ENCODE measurements around the gene MNT. TPM values are rescaled to one million over a fixed set of nuclear protein-coding genes. Genes with fewer than 3 reads are reported as not detected.

MNT gene
- total and polyA plus RNA-seq, 4 donors = 1.7 to 5.0 (median 2.6) TPM

DNA sequence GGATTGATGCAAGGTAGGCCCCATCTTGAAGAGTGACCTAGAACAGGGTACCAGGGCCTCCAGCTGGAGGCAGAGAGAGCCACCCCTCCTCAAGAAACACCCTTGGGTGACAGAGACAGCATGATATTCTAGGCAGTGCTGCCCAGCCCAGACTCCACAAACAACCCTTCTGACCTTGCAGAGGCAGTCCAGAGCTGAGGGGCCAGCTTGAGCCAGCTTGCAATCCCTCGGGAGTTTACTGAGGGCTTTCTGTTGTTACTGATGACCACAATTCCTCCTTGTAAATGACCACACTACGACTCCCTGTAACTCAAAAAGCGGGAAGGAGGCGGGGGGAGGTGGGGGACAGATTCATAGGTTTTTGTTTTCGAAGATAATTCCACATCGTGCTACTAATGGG is 18.6 kb upstream of the MNT start:
- no peak overlapping the region for H3K27ac ChIP-seq (ENCODE audit: low read depth in 1 of 2, low read length in 2 of 2)
- H3K27me3 ChIP-seq (ENCODE audit: control insufficient read depth in 4 of 4, insufficient read depth in 4 of 4, low read length in 3 of 4) = no peaks in the 10 kb centered on the region
- H3K9ac ChIP-seq (ENCODE audit: low read depth in 1 of 2, low read length in 2 of 2) = no peak overlapping the region
- 94% methylated on average over 6 of the region's 6 CpGs for WGBS
- peaks cover 7 to 13% (median 11%) of the 10 kb centered on the region in 4 donors for H3K36me3 ChIP-seq (ENCODE audit: control insufficient read depth in 4 of 4, insufficient read depth in 3 of 4, low read depth in 1 of 4, low read length in 3 of 4)
- no peak overlapping the region for H3K4me3 ChIP-seq (ENCODE audit: low read depth in 1 of 3, low read length in 3 of 3)
- no peaks in the 10 kb centered on the region for H3K9me3 ChIP-seq (ENCODE audit: control insufficient read depth in 4 of 4, low read length in 3 of 4)
- H3K4me1 ChIP-seq (ENCODE audit: control insufficient read depth in 4 of 4, insufficient read depth in 4 of 4, low read length in 3 of 4) = peaks cover 0 to 3% (median under 1%) of the 10 kb centered on the region in 4 donors
- DNase-seq (ENCODE audit: low spot score) = no peak
- TF ChIP-seq, protein P1, sequence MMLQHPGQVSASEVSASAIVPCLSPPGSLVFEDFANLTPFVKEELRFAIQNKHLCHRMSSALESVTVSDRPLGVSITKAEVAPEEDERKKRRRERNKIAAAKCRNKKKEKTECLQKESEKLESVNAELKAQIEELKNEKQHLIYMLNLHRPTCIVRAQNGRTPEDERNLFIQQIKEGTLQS (IDR thresholded peaks at IDR 0.05) = no peak
- TF ChIP-seq TAF1 (conservative IDR thresholded peaks at IDR 0.05) (no peak), HNF4G (IDR thresholded peaks at IDR 0.05) (no peak), NR2F2 (IDR thresholded peaks at IDR 0.05) (no peak), RAD21 (IDR thresholded peaks at IDR 0.05) (no peak), YY1 (IDR thresholded peaks at IDR 0.05) (no peak), JUND (IDR thresholded peaks at IDR 0.05) (no peak), HNF4A (conservative IDR thresholded peaks at IDR 0.05) (no peak), FOXA1 (IDR thresholded peaks at IDR 0.05) (no peak), SP1 (IDR thresholded peaks at IDR 0.05) (no peak), EGR1 (IDR thresholded peaks at IDR 0.05; ENCODE audit: low read depth in 2 of 2) (no peak), FOXA2 (IDR thresholded peaks at IDR 0.05) (no peak)
- TF ChIP-seq, protein P2, sequence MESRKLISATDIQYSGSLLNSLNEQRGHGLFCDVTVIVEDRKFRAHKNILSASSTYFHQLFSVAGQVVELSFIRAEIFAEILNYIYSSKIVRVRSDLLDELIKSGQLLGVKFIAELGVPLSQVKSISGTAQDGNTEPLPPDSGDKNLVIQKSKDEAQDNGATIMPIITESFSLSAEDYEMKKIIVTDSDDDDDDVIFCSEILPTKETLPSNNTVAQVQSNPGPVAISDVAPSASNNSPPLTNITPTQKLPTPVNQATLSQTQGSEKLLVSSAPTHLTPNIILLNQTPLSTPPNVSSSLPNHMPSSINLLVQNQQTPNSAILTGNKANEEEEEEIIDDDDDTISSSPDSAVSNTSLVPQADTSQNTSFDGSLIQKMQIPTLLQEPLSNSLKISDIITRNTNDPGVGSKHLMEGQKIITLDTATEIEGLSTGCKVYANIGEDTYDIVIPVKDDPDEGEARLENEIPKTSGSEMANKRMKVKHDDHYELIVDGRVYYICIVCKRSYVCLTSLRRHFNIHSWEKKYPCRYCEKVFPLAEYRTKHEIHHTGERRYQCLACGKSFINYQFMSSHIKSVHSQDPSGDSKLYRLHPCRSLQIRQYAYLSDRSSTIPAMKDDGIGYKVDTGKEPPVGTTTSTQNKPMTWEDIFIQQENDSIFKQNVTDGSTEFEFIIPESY (IDR thresholded peaks at IDR 0.05) = no peak
- TF ChIP-seq, protein P3, sequence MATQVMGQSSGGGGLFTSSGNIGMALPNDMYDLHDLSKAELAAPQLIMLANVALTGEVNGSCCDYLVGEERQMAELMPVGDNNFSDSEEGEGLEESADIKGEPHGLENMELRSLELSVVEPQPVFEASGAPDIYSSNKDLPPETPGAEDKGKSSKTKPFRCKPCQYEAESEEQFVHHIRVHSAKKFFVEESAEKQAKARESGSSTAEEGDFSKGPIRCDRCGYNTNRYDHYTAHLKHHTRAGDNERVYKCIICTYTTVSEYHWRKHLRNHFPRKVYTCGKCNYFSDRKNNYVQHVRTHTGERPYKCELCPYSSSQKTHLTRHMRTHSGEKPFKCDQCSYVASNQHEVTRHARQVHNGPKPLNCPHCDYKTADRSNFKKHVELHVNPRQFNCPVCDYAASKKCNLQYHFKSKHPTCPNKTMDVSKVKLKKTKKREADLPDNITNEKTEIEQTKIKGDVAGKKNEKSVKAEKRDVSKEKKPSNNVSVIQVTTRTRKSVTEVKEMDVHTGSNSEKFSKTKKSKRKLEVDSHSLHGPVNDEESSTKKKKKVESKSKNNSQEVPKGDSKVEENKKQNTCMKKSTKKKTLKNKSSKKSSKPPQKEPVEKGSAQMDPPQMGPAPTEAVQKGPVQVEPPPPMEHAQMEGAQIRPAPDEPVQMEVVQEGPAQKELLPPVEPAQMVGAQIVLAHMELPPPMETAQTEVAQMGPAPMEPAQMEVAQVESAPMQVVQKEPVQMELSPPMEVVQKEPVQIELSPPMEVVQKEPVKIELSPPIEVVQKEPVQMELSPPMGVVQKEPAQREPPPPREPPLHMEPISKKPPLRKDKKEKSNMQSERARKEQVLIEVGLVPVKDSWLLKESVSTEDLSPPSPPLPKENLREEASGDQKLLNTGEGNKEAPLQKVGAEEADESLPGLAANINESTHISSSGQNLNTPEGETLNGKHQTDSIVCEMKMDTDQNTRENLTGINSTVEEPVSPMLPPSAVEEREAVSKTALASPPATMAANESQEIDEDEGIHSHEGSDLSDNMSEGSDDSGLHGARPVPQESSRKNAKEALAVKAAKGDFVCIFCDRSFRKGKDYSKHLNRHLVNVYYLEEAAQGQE (IDR thresholded peaks at IDR 0.05) = no peak
- TF ChIP-seq, protein P4, sequence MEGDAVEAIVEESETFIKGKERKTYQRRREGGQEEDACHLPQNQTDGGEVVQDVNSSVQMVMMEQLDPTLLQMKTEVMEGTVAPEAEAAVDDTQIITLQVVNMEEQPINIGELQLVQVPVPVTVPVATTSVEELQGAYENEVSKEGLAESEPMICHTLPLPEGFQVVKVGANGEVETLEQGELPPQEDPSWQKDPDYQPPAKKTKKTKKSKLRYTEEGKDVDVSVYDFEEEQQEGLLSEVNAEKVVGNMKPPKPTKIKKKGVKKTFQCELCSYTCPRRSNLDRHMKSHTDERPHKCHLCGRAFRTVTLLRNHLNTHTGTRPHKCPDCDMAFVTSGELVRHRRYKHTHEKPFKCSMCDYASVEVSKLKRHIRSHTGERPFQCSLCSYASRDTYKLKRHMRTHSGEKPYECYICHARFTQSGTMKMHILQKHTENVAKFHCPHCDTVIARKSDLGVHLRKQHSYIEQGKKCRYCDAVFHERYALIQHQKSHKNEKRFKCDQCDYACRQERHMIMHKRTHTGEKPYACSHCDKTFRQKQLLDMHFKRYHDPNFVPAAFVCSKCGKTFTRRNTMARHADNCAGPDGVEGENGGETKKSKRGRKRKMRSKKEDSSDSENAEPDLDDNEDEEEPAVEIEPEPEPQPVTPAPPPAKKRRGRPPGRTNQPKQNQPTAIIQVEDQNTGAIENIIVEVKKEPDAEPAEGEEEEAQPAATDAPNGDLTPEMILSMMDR (IDR thresholded peaks at IDR 0.05; ENCODE audit: low read depth, low read length, missing input control) = no peak

DNA sequence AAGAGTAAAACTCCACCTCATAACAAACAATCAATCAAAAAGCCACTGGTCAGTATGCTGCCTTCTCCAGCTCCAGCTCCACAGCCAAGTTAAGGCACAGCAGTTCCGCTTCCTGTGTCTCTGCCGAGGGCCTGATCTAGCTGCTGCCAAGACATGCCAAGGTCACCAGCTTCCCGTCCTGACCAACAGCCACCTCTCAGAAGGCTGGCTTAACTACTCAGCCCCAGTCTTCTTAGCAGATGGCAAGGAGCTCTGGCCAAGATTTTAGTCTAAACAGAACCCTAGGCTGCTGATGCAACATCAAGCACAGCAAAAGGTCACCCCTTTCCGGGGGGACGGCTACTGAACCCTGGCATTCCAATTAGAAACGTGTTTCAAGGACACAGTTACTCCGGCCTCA is 17.7 kb upstream of the MNT start:
- H3K4me3 ChIP-seq (ENCODE audit: low read depth in 1 of 3, low read length in 3 of 3) = no peak overlapping the region
- no peaks in the 10 kb centered on the region for H3K9me3 ChIP-seq (ENCODE audit: control insufficient read depth in 4 of 4, low read length in 3 of 4)
- H3K4me1 ChIP-seq (ENCODE audit: control insufficient read depth in 4 of 4, insufficient read depth in 4 of 4, low read length in 3 of 4) = peaks cover 0 to 3% (median under 1%) of the 10 kb centered on the region in 4 donors
- H3K9ac ChIP-seq (ENCODE audit: low read depth in 1 of 2, low read length in 2 of 2) = no peak overlapping the region
- H3K36me3 ChIP-seq (ENCODE audit: control insufficient read depth in 4 of 4, insufficient read depth in 3 of 4, low read depth in 1 of 4, low read length in 3 of 4) = peaks cover 7 to 16% (median 11%) of the 10 kb centered on the region in 4 donors
- no peaks in the 10 kb centered on the region for H3K27me3 ChIP-seq (ENCODE audit: control insufficient read depth in 4 of 4, insufficient read depth in 4 of 4, low read length in 3 of 4)
- 61% methylated on average over 7 of the region's 7 CpGs for WGBS
- H3K27ac ChIP-seq (ENCODE audit: low read depth in 1 of 2, low read length in 2 of 2) = no peak overlapping the region
- DNase-seq (ENCODE audit: low spot score) = no peak
- no peak for TF ChIP-seq TAF1 (conservative IDR thresholded peaks at IDR 0.05)
- TF ChIP-seq NR2F2 (IDR thresholded peaks at IDR 0.05) = peak; percentile 13
- TF ChIP-seq HNF4G (IDR thresholded peaks at IDR 0.05) = no peak
- TF ChIP-seq, protein P4 (IDR thresholded peaks at IDR 0.05; ENCODE audit: low read depth, low read length, missing input control) = no peak
- no peak for TF ChIP-seq RXRA (IDR thresholded peaks at IDR 0.05)
- no peak for TF ChIP-seq SP1 (IDR thresholded peaks at IDR 0.05)
- TF ChIP-seq, protein P2 (IDR thresholded peaks at IDR 0.05) = no peak
- TF ChIP-seq, protein P1 (IDR thresholded peaks at IDR 0.05) = no peak

Measured in liver (tissue), 9 donors.